Gastroesophageal sphincter (tissue), 4 donors: ENCODE measurements around the gene FGD5. TPM values are rescaled to one million over a fixed set of nuclear protein-coding genes. Genes with fewer than 3 reads are reported as not detected.

Experiments used
- ATAC-seq: fragments of 150-250 bp; one replicate; pipeline ENCODE4 v1.9.1; 2016; ENCODE audit warnings: mild to moderate bottlenecking, moderate library complexity
- H3K27ac ChIP-seq, 4 donors: fragments of 200-600 bp; sonication (generic) in 3 of 4; 1 replicate in 3 of 4; 2 replicates in 1 of 4; pipeline ENCODE4 v1.5.1; 2016 to 2019
- H3K27me3 ChIP-seq: fragments of 200-600 bp; sonication (generic); one replicate; pipeline ENCODE4 v1.5.1; 2019
- H3K36me3 ChIP-seq, 2 donors: fragments of 200-600 bp; sonication (generic); one replicate each; pipeline ENCODE4 v1.5.1; 2019; ENCODE audit warnings: control low read depth in 1 of 2
- H3K4me1 ChIP-seq, 3 donors: fragments of 200-600 bp; sonication (generic); 1 replicate in 2 of 3; 2 replicates in 1 of 3; pipeline ENCODE4 v1.5.1; 2016 to 2019; ENCODE audit warnings: control low read depth in 2 of 3
- H3K4me3 ChIP-seq, 2 donors: fragments of 200-600 bp; sonication (generic); one replicate each; pipeline ENCODE4 v1.5.1; 2019; ENCODE audit warnings: mild to moderate bottlenecking in 1 of 2, moderate library complexity in 1 of 2
- H3K9me3 ChIP-seq, 3 donors: fragments of 200-600 bp; sonication (generic); one replicate each; pipeline ENCODE4 v1.5.1; 2017 to 2019; ENCODE audit warnings: control low read depth in 2 of 3
- EP300 ChIP-seq: sonication (generic); formaldehyde crosslinking; IDR thresholded peaks from one replicate; pipeline ENCODE4 v1.6.1; 2017; ENCODE audit warnings: antibody characterized with exemption, mild to moderate bottlenecking
- POLR2A ChIP-seq, 2 donors: fragments of 450-650 bp; IDR thresholded peaks; one replicate each; pipeline ENCODE4 v1.6.1; 2017; ENCODE audit warnings: antibody characterized with exemption in 2 of 2, mild to moderate bottlenecking in 2 of 2, moderate library complexity in 1 of 2
- POLR2AphosphoS5 ChIP-seq: sonication (generic); formaldehyde crosslinking; IDR thresholded peaks from one replicate; pipeline ENCODE4 v1.6.1; 2017; ENCODE audit warnings: antibody characterized with exemption
- WGBS, 2 donors: methylation state at CpG; one replicate each; pipeline ENCODE4 v1.1.5; 2018; ENCODE audit warnings: low coverage in 1 of 2; 5-methylcytosine and 5-hydroxymethylcytosine counted together
- total RNA-seq, 4 donors: library from RNA; depleted of rRNA; stranded (reverse); fragments of >200 nt; gene quantifications; one replicate each; pipeline ENCODE4 v1.1.0, GENCODE V29; 2016
- TF ChIP-seq, protein P1 (sequence below), 4 experiments: fragments of 200-600 bp in 2 of 4; fragments of 450-650 bp in 2 of 4; sonication (generic) in 1 of 4; IDR thresholded peaks; one replicate each; pipeline ENCODE4 v1.5.1; 2017 to 2019; ENCODE audit warnings: antibody characterized with exemption in 4 of 4, mild to moderate bottlenecking in 2 of 4, moderate library complexity in 2 of 4

The FGD5 gene
- total RNA-seq, 4 donors from 2014 or later, result 16.1 to 18.7 (median 17.3) TPM

DNA sequence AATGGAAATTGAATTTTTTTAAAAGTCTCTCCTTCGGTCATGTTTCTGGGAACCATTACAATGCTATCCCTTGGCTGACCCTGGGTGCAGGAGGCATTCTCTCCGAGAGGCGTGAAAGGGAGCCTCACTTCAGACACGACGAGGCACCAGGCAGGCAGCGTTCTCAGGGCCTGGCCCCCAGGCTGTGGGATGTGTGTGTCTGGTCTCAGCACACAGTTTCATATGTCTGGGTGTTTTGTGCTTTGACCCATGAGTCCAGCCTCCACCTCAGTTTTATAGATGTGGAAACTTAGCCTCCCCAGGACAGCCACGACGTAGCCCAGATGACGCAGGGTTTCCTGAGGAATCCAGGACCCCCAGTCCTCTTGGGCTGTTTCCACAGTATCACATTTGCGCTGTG lies 34.0 kb downstream of the FGD5 start:
- WGBS, 2 donors, result 43 to 49% methylated on average over 1 to 4 of the region's 10 CpGs
- Histone ChIP-seq H3K4me3 (no peak overlapping the region), H3K36me3 (no peaks in the 10 kb centered on the region), H3K9me3 (no peaks in the 10 kb centered on the region), H3K27ac (peak overlapping the region in 3 of 4 donors; percentile 13 to 52 (median 47)), H3K4me1 (peaks cover 0 to 50% (median 19%) of the 10 kb centered on the region in 3 donors), H3K27me3 (peaks cover 17% of the 10 kb centered on the region)
- ATAC-seq, result peak; percentile 20
- TF ChIP-seq POLR2A (IDR thresholded peaks at IDR 0.05) (no peak), EP300 (no peak), POLR2AphosphoS5 (no peak)
- TF ChIP-seq, protein P1, sequence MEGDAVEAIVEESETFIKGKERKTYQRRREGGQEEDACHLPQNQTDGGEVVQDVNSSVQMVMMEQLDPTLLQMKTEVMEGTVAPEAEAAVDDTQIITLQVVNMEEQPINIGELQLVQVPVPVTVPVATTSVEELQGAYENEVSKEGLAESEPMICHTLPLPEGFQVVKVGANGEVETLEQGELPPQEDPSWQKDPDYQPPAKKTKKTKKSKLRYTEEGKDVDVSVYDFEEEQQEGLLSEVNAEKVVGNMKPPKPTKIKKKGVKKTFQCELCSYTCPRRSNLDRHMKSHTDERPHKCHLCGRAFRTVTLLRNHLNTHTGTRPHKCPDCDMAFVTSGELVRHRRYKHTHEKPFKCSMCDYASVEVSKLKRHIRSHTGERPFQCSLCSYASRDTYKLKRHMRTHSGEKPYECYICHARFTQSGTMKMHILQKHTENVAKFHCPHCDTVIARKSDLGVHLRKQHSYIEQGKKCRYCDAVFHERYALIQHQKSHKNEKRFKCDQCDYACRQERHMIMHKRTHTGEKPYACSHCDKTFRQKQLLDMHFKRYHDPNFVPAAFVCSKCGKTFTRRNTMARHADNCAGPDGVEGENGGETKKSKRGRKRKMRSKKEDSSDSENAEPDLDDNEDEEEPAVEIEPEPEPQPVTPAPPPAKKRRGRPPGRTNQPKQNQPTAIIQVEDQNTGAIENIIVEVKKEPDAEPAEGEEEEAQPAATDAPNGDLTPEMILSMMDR (IDR thresholded peaks at IDR 0.05), result no peak

DNA sequence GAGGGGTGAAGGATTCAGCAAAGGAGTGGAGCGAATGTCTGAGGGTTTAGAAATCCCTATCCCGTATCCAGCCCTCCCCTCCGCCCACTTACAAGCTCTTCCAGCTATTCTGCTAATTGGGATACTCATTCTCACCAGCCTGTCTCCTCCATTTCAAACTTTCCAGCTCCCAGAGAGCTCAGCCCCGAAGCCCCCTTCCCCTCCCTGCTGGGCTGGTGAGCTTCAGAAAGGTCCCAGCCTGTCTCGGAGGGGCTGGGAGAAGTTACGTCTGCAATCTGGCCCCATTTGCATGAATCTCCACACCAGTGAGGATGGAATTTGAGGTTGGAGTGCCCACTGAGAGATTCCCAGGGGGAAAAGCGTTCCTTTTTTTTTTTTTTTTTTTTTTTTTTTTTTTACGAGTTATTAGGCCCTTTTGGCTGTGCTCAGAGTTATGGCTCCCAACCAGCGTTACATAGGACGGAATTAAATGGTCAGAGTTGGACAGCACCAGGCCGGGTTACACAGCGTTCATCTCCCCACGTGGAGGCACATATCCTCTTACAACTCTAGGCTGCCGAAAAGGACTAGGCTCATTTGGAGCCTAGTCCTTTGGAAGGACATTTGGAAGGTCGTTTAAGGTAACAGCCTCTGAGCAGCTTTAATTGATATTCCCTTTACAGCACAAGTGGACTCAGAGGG lies 34.6 kb downstream of the FGD5 start:
- peaks cover 16% of the 10 kb centered on the region for H3K27me3 ChIP-seq
- ATAC-seq, result peak; percentile 59
- no peak overlapping the region for H3K4me3 ChIP-seq
- no peak for TF ChIP-seq POLR2A (IDR thresholded peaks at IDR 0.05)
- TF ChIP-seq EP300, result no peak
- TF ChIP-seq POLR2AphosphoS5, result no peak
- no peaks in the 10 kb centered on the region for H3K9me3 ChIP-seq
- 53 to 54% methylated on average over 2 to 11 of the region's 15 CpGs for WGBS, 2 donors
- H3K36me3 ChIP-seq, result no peaks in the 10 kb centered on the region
- peaks cover 0 to 43% (median 13%) of the 10 kb centered on the region in 3 donors for H3K4me1 ChIP-seq
- peak overlapping the region in 3 of 4 donors; percentile 26 to 52 (median 47) for H3K27ac ChIP-seq

- TF ChIP-seq POLR2A (IDR thresholded peaks at IDR 0.05) (no peak), POLR2AphosphoS5 (no peak), EP300 (no peak)
- TF ChIP-seq, protein P1 (IDR thresholded peaks at IDR 0.05), result no peak
- Histone ChIP-seq H3K36me3 (no peaks in the 10 kb centered on the region), H3K9me3 (no peaks in the 10 kb centered on the region), H3K4me3 (no peak overlapping the region), H3K27ac (no peak overlapping the region), H3K4me1 (peaks cover 0 to 37% (median 4%) of the 10 kb centered on the region in 3 donors), H3K27me3 (peaks cover 9% of the 10 kb centered on the region)
- ATAC-seq, result no peak
- 50 to 94% methylated on average over 2 of the region's 3 CpGs for WGBS, 2 donors
Observed at GRCh38 chr3:14857506-14857905, 38.7 kb downstream of the FGD5 start.

DNA sequence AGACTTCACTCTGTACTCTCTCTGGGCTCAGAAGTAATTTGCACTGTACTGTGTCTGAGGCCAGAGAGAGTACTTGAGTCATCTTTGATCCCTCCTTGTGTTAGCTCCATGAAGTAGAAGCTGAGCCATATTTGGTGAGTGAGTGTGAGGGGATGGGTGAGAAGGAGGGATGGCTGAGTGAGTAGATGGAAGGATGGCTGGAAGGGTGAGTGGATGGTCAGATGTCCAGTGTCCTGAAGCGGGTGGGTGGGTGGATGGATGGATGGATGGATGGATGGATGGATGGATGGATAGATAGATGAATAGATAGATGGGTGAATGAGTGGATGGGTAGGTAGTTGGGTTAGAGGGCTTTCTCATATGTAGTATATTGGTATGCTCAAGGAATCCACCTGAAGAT lies 39.3 kb downstream of the FGD5 start:
- Histone ChIP-seq H3K4me1 (peaks cover 0 to 37% (median 9%) of the 10 kb centered on the region in 3 donors), H3K36me3 (no peaks in the 10 kb centered on the region), H3K4me3 (no peak overlapping the region), H3K27ac (no peak overlapping the region), H3K9me3 (no peaks in the 10 kb centered on the region), H3K27me3 (peaks cover 9% of the 10 kb centered on the region)
- ATAC-seq, result no peak
- no peak for TF ChIP-seq POLR2AphosphoS5
- TF ChIP-seq, protein P1 (IDR thresholded peaks at IDR 0.05), result no peak
- TF ChIP-seq POLR2A (IDR thresholded peaks at IDR 0.05), result no peak
- no peak for TF ChIP-seq EP300
- WGBS, 2 donors, result 100% methylated on average over 1 of the region's 1 CpG

DNA sequence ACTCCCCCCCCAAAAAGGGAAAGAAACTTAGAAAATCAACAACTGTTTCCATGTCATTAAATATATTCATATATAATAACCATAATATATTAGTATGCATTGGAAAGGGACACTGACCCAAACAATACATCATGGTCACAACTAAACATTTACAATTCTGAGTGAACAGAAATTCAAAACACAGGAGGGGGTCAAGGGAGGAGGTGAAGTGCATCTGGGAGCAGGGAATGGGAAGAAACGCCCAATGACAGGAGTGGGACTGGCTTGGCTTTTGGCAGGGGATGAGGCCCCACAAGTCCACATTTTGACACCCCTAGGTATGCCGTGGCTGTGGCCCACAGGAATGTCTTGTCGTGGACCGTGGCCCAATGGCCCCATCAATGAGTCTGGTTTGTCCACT lies 41.1 kb downstream of the FGD5 start:
- 31 to 81% methylated on average over 2 to 4 of the region's 4 CpGs for WGBS, 2 donors
- no peak overlapping the region for H3K4me3 ChIP-seq
- H3K9me3 ChIP-seq, result no peaks in the 10 kb centered on the region
- no peak for ATAC-seq
- TF ChIP-seq, protein P1 (IDR thresholded peaks at IDR 0.05), result no peak
- TF ChIP-seq EP300 (no peak), POLR2A (IDR thresholded peaks at IDR 0.05) (no peak), POLR2AphosphoS5 (no peak)
- no peaks in the 10 kb centered on the region for H3K36me3 ChIP-seq
- peaks cover 9% of the 10 kb centered on the region for H3K27me3 ChIP-seq
- H3K4me1 ChIP-seq, result peaks cover 0 to 40% (median 9%) of the 10 kb centered on the region in 3 donors
- no peak overlapping the region for H3K27ac ChIP-seq
